GM23338 (cell line): Measurements from ENCODE around the gene CDK5R1. TPM values are rescaled to one million over a fixed set of nuclear protein-coding genes. Genes with fewer than 3 reads are reported as not detected.

ENCODE experiments used
- ATAC-seq: fragments of 200-7000 bp; cut with Tn5 transposase; 3 replicates; pipeline ENCODE4 v1.9.1; 2020
- DNase-seq: peaks from one replicate; pipeline ENCODE4 v3.0.0-alpha.2; 2015; ENCODE audit warnings: low spot score
- H2AFZ ChIP-seq: fragments of 200-600 bp; sonication (generic); 2 replicates; pipeline ENCODE4 v1.8.0; 2016; ENCODE audit warnings: antibody characterized with exemption, mild to moderate bottlenecking, moderate library complexity
- H3F3A ChIP-seq: fragments of 200-600 bp; sonication (generic); replicated peaks from 2 replicates; pipeline ENCODE4 v1.8.0; 2017; ENCODE audit warnings: antibody characterized with exemption, mixed run types, low read depth
- H3K27ac ChIP-seq: fragments of 200-600 bp; sonication (generic); 2 replicates; pipeline ENCODE4 v1.6.1; 2016; ENCODE audit warnings: low read depth
- H3K27me3 ChIP-seq: fragments of 200-600 bp; sonication (generic); 2 replicates; pipeline ENCODE4 v1.8.0; 2016; ENCODE audit warnings: mild to moderate bottlenecking, mixed run types, moderate library complexity; ENCODE audit not compliant: insufficient read depth
- H3K36me3 ChIP-seq: fragments of 200-600 bp; sonication (generic); 2 replicates; pipeline ENCODE4 v1.8.0; 2016; ENCODE audit warnings: mild to moderate bottlenecking; ENCODE audit not compliant: insufficient read depth
- H3K4me1 ChIP-seq: fragments of 200-600 bp; sonication (generic); 2 replicates; pipeline ENCODE4 v1.8.0; 2016; ENCODE audit warnings: mild to moderate bottlenecking, moderate library complexity; ENCODE audit not compliant: insufficient read depth
- H3K4me2 ChIP-seq: fragments of 200-600 bp; sonication (generic); 2 replicates; pipeline ENCODE4 v1.7.1; 2017; ENCODE audit warnings: mixed run types
- H3K4me3 ChIP-seq: fragments of 200-600 bp; sonication (generic); 2 replicates; pipeline ENCODE4 v1.6.1; 2016; ENCODE audit warnings: mixed run types
- H3K79me2 ChIP-seq: fragments of 200-600 bp; sonication (generic); replicated peaks from 2 replicates; pipeline ENCODE4 v1.8.0; 2017; ENCODE audit warnings: mild to moderate bottlenecking; ENCODE audit not compliant: insufficient read depth
- H3K9me2 ChIP-seq: fragments of 200-600 bp; sonication (generic); 2 replicates; pipeline ENCODE4 v1.8.0; 2017; ENCODE audit not compliant: insufficient read depth
- H4K20me1 ChIP-seq: fragments of 200-600 bp; sonication (generic); replicated peaks from 2 replicates; pipeline ENCODE4 v1.8.0; 2017; ENCODE audit warnings: mild to moderate bottlenecking; ENCODE audit not compliant: insufficient read depth
- H3K27ac Mint-ChIP-seq: 2 replicates; pipeline ENCODE4 v1.8.0; 2020; ENCODE audit warnings: inconsistent platforms, mild to moderate bottlenecking, moderate library complexity, mixed read lengths
- H3K27me3 Mint-ChIP-seq: 3 replicates; pipeline ENCODE4 v1.8.0; 2022; ENCODE audit warnings: low read depth, mild to moderate bottlenecking, moderate library complexity, mixed read lengths, inconsistent platforms; ENCODE audit not compliant: insufficient read depth, poor library complexity
- H3K36me3 Mint-ChIP-seq: 3 replicates; pipeline ENCODE4 v1.8.0; 2021; ENCODE audit warnings: low read depth, mild to moderate bottlenecking, inconsistent platforms, moderate library complexity, mixed read lengths
- H3K4me1 Mint-ChIP-seq: 3 replicates; pipeline ENCODE4 v1.8.0; 2020; ENCODE audit warnings: mild to moderate bottlenecking, inconsistent platforms, mixed read lengths
- H3K4me3 Mint-ChIP-seq: 3 replicates; pipeline ENCODE4 v1.8.0; 2021; ENCODE audit warnings: moderate library complexity, mild to moderate bottlenecking, inconsistent platforms, mixed read lengths
- H3K9me3 Mint-ChIP-seq: 3 replicates; pipeline ENCODE4 v1.8.0; 2020; ENCODE audit warnings: moderate library complexity, mild to moderate bottlenecking, inconsistent platforms, mixed read lengths
- CREB1 ChIP-seq: fragments of 250-450 bp; sonication (Bioruptor Pico); IDR thresholded peaks from 2 replicates; pipeline ENCODE4 v1.5.0; 2020; ENCODE audit warnings: low read depth, mild to moderate bottlenecking, moderate library complexity
- ETS1 ChIP-seq: IDR thresholded peaks from 2 replicates; pipeline ENCODE4 v1.6.1; 2016; ENCODE audit warnings: antibody characterized with exemption
- EZH2phosphoT487 ChIP-seq: fragments of 200-600 bp; sonication (generic); IDR thresholded peaks from one replicate; pipeline ENCODE4 v1.8.1; 2018; ENCODE audit warnings: antibody characterized with exemption; ENCODE audit not compliant: unreplicated experiment
- JUNB ChIP-seq: IDR thresholded peaks from one replicate; pipeline ENCODE4 v1.6.1; 2016; ENCODE audit warnings: antibody characterized with exemption; ENCODE audit not compliant: unreplicated experiment
- NANOG ChIP-seq: IDR thresholded peaks from 2 replicates; pipeline ENCODE4 v1.6.1; 2016; ENCODE audit warnings: antibody characterized with exemption, borderline replicate concordance
- POLR2AphosphoS5 ChIP-seq: IDR thresholded peaks from 2 replicates; pipeline ENCODE4 v1.6.1; 2016; ENCODE audit warnings: antibody characterized with exemption, low read depth
- REST ChIP-seq: IDR thresholded peaks from one replicate; pipeline ENCODE4 v1.6.1; 2018; ENCODE audit warnings: antibody characterized with exemption; ENCODE audit not compliant: unreplicated experiment
- STAT1 ChIP-seq: IDR thresholded peaks from one replicate; pipeline ENCODE4 v1.6.1; 2016; ENCODE audit warnings: antibody characterized with exemption; ENCODE audit not compliant: unreplicated experiment
- ZNF114 ChIP-seq: fragments of 250-450 bp; sonication (Bioruptor Pico); IDR thresholded peaks from 2 replicates; pipeline ENCODE4 v1.5.0; 2020; ENCODE audit warnings: mild to moderate bottlenecking, moderate library complexity
- ZNF331 ChIP-seq: fragments of 250-450 bp; sonication (Bioruptor Pico); IDR thresholded peaks from 2 replicates; pipeline ENCODE4 v1.5.0; 2020; ENCODE audit warnings: low read depth, mild to moderate bottlenecking, moderate library complexity
- polyA plus RNA-seq: library from polyadenylated mRNA; unstranded; fragments of >200 nt; fragmentation: Nextera tagmentation; extraction: Ambion mirVana; gene quantifications from 2 replicates; pipeline ENCODE4 v1.2.1, GENCODE V29; 2016
- total RNA-seq: library from RNA; depleted of rRNA; stranded (reverse); fragments of >200 nt; shearing (Covaris generic); gene quantifications from 2 replicates; pipeline ENCODE4 v1.2.3, GENCODE V29; 2014
- TF ChIP-seq, protein P1 (sequence below): fragments of 250-450 bp; sonication (Bioruptor Pico); IDR thresholded peaks from 2 replicates; pipeline ENCODE4 v1.5.0; 2020; ENCODE audit warnings: mild to moderate bottlenecking, moderate library complexity
- TF ChIP-seq, protein P2 (sequence below), 2 experiments: fragments of 200-600 bp in 1 of 2; sonication (generic) in 1 of 2; conservative IDR thresholded peaks; 2 replicates each; pipeline versions ENCODE4 v1.5.1 to v1.6.1; 2016 to 2017; ENCODE audit warnings: antibody characterized with exemption in 2 of 2, low read depth in 2 of 2, mild to moderate bottlenecking in 2 of 2, moderate library complexity in 1 of 2

Gene CDK5R1
- total and polyA plus RNA-seq, 2 experiments from 2014 or later: 4.0 to 11.6 TPM

GRCh38 chr17:32451879-32452278 is 34.9 kb upstream of the CDK5R1 start (continued):
- TF ChIP-seq STAT1 (no peak), ZNF114 (CRISPR knock-in tag) (no peak), ZNF331 (CRISPR knock-in tag) (no peak), REST (no peak), NANOG (no peak)

- no peak overlapping the region for H3K4me3 Mint-ChIP-seq
- no peaks in the 10 kb centered on the region; the same call in 1 of the 2 replicates for H3F3A ChIP-seq
- no peak overlapping the region for H3K4me3 ChIP-seq
- ATAC-seq (no peak), DNase-seq (no peak)
- peaks cover 100% of the 10 kb centered on the region for H3K79me2 ChIP-seq
- peaks cover 74% of the 10 kb centered on the region for H3K36me3 ChIP-seq
- H2AFZ ChIP-seq: no peak overlapping the region
- H3K4me2 ChIP-seq: no peak overlapping the region
- H3K4me1 ChIP-seq: no peaks in the 10 kb centered on the region
- no peaks in the 10 kb centered on the region for H3K9me2 ChIP-seq
- no peaks in the 10 kb centered on the region for H3K4me1 Mint-ChIP-seq
- H3K27me3 Mint-ChIP-seq: no peaks in the 10 kb centered on the region
- H3K27ac ChIP-seq: no peak overlapping the region
- no peak overlapping the region for H3K27ac Mint-ChIP-seq
- H3K9me3 Mint-ChIP-seq: no peaks in the 10 kb centered on the region
- no peaks in the 10 kb centered on the region for H3K27me3 ChIP-seq
- H4K20me1 ChIP-seq: peaks cover 61% of the 10 kb centered on the region
- H3K36me3 Mint-ChIP-seq: peaks cover 96% of the 10 kb centered on the region
- TF ChIP-seq ZNF114 (CRISPR knock-in tag) (no peak), POLR2AphosphoS5 (no peak), STAT1 (no peak), JUNB (no peak), CREB1 (CRISPR knock-in tag) (no peak), ETS1 (no peak), EZH2phosphoT487 (no peak)
- TF ChIP-seq, protein P1, sequence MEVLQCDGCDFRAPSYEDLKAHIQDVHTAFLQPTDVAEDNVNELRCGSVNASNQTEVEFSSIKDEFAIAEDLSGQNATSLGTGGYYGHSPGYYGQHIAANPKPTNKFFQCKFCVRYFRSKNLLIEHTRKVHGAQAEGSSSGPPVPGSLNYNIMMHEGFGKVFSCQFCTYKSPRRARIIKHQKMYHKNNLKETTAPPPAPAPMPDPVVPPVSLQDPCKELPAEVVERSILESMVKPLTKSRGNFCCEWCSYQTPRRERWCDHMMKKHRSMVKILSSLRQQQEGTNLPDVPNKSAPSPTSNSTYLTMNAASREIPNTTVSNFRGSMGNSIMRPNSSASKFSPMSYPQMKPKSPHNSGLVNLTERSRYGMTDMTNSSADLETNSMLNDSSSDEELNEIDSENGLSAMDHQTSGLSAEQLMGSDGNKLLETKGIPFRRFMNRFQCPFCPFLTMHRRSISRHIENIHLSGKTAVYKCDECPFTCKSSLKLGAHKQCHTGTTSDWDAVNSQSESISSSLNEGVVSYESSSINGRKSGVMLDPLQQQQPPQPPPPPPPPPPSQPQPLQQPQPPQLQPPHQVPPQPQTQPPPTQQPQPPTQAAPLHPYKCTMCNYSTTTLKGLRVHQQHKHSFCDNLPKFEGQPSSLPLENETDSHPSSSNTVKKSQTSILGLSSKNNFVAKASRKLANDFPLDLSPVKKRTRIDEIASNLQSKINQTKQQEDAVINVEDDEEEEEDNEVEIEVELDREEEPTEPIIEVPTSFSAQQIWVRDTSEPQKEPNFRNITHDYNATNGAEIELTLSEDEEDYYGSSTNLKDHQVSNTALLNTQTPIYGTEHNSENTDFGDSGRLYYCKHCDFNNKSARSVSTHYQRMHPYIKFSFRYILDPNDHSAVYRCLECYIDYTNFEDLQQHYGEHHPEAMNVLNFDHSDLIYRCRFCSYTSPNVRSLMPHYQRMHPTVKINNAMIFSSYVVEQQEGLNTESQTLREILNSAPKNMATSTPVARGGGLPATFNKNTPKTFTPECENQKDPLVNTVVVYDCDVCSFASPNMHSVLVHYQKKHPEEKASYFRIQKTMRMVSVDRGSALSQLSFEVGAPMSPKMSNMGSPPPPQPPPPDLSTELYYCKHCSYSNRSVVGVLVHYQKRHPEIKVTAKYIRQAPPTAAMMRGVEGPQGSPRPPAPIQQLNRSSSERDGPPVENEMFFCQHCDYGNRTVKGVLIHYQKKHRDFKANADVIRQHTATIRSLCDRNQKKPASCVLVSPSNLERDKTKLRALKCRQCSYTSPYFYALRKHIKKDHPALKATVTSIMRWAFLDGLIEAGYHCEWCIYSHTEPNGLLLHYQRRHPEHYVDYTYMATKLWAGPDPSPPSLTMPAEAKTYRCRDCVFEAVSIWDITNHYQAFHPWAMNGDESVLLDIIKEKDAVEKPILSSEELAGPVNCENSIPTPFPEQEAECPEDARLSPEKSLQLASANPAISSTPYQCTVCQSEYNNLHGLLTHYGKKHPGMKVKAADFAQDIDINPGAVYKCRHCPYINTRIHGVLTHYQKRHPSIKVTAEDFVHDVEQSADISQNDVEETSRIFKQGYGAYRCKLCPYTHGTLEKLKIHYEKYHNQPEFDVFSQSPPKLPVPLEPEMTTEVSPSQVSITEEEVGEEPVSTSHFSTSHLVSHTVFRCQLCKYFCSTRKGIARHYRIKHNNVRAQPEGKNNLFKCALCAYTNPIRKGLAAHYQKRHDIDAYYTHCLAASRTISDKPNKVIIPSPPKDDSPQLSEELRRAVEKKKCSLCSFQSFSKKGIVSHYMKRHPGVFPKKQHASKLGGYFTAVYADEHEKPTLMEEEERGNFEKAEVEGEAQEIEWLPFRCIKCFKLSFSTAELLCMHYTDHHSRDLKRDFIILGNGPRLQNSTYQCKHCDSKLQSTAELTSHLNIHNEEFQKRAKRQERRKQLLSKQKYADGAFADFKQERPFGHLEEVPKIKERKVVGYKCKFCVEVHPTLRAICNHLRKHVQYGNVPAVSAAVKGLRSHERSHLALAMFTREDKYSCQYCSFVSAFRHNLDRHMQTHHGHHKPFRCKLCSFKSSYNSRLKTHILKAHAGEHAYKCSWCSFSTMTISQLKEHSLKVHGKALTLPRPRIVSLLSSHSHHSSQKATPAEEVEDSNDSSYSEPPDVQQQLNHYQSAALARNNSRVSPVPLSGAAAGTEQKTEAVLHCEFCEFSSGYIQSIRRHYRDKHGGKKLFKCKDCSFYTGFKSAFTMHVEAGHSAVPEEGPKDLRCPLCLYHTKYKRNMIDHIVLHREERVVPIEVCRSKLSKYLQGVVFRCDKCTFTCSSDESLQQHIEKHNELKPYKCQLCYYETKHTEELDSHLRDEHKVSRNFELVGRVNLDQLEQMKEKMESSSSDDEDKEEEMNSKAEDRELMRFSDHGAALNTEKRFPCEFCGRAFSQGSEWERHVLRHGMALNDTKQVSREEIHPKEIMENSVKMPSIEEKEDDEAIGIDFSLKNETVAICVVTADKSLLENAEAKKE (CRISPR knock-in tag): no peak
- TF ChIP-seq, protein P2, sequence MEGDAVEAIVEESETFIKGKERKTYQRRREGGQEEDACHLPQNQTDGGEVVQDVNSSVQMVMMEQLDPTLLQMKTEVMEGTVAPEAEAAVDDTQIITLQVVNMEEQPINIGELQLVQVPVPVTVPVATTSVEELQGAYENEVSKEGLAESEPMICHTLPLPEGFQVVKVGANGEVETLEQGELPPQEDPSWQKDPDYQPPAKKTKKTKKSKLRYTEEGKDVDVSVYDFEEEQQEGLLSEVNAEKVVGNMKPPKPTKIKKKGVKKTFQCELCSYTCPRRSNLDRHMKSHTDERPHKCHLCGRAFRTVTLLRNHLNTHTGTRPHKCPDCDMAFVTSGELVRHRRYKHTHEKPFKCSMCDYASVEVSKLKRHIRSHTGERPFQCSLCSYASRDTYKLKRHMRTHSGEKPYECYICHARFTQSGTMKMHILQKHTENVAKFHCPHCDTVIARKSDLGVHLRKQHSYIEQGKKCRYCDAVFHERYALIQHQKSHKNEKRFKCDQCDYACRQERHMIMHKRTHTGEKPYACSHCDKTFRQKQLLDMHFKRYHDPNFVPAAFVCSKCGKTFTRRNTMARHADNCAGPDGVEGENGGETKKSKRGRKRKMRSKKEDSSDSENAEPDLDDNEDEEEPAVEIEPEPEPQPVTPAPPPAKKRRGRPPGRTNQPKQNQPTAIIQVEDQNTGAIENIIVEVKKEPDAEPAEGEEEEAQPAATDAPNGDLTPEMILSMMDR (conservative IDR thresholded peaks at IDR 0.05; ENCODE audit: low read depth in 2 of 2): no peak
Observed at GRCh38 chr17:32452281-32452680, 34.5 kb upstream of the CDK5R1 start.
